Measurements from ENCODE around the gene OR52E6.

The OR52E6 gene
- total RNA-seq, result 0 reads per million in 3 donors

DNA sequence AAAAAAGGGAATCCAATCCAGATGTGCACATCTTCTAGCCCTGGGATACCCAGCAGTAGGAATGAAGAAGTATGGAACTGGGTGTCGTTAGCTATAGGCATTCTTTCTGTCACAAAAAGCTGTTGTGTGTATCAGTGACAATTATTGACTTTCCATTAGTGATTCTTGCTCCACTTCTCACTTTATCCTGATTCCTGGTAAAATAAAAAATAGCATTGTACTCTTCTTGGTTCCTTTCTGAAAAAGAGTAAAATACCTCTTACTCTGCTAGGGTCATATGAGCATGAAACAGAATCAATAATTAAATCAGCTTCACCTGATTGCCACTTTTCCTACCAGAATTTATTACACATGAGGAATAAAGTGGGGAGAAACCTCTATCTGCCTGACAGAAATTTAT, at the start of gene OR52E6:
Gene OR52E6 (minus strand): TSS at position 101 of the 400 bp plus-strand sequence. CDS start 0 bp downstream, at position 101.
- no peaks in the 10 kb centered on the region for H3K27me3 ChIP-seq (replicated peaks; ENCODE audit: control insufficient read depth, insufficient read depth, low read length, poor library complexity, severe bottlenecking)

DNA sequence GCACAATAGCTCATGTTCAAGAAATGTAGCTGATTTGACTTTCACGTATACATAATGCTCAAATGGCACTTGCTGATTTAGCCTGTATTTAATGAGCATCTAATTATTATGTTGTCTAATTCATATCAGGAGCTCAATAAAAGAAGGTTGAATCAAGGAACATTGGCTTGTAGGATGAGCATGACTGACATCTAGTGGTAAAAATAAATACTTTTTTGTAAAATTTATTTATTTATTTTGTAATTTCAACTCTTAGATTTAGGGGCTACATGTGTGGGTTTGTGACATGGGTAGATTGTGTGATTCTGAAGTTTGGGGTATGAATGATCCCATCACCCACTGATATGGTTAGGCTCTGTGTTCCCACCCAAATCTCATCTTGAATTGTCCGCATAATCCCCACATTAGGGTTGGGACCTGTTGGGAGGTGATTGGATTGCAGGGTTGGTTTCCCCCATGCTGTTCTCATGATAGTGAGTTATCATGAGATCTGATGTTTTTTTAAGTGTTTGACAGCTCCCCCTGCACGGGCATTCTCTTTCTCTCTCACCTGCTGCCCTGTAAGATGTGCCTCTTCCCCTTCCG, 49.6 kb upstream of the OR52E6 start:
- Histone ChIP-seq H3K9me3 (ENCODE audit: control insufficient read depth, low read length) (no peaks in the 10 kb centered on the region), H3K27me3 (replicated peaks; ENCODE audit: control insufficient read depth, insufficient read depth, low read length, poor library complexity, severe bottlenecking) (no peaks in the 10 kb centered on the region), H3K36me3 (ENCODE audit: control insufficient read depth, insufficient read depth, low read length) (no peaks in the 10 kb centered on the region), H3K4me3 (ENCODE audit: insufficient read depth, low read depth, low read length, poor library complexity, severe bottlenecking) (no peak overlapping the region), H3K4me1 (ENCODE audit: control insufficient read depth, insufficient read depth, low read length, poor library complexity, severe bottlenecking) (no peaks in the 10 kb centered on the region), H3K27ac (ENCODE audit: insufficient read depth, low read length, poor library complexity, severe bottlenecking) (no peak overlapping the region)
- no peak for DNase-seq

More for the DNA sequence above, at the start of gene OR52E6:
- Histone ChIP-seq H3K27ac (ENCODE audit: insufficient read depth, low read length, poor library complexity, severe bottlenecking) (no peak within 1 kb of the TSS), H3K36me3 (ENCODE audit: control insufficient read depth, insufficient read depth, low read length) (no peaks in the 10 kb centered on the region), H3K4me1 (ENCODE audit: control insufficient read depth, insufficient read depth, low read length, poor library complexity, severe bottlenecking) (no peaks in the 10 kb centered on the region), H3K9me3 (ENCODE audit: control insufficient read depth, low read length) (no peaks in the 10 kb centered on the region), H3K4me3 (ENCODE audit: insufficient read depth, low read depth, low read length, poor library complexity, severe bottlenecking) (no peak within 1 kb of the TSS)
- no peak for DNase-seq

DNA sequence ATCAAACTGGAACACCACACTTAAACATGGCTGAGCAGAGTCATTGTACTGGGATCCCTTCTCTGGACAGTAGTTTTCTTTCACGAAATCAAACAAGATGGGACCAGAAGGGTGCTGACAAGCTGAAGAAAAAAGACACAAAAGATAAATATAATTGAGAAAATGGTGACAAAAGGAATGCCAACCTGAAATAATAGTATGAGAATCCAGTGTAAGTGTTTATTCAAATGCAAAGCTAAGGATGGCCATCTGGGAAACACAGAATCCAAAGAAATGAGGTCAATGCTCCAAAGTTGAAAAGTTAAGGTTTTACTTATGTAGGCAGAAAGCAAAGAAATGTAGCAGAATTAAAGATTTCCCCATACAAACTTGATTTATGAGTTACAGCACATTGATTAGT, 46.0 kb upstream of the OR52E6 start:
- no peak overlapping the region for H3K27ac ChIP-seq (ENCODE audit: insufficient read depth, low read length, poor library complexity, severe bottlenecking)
- H3K36me3 ChIP-seq (ENCODE audit: control insufficient read depth, insufficient read depth, low read length), result no peaks in the 10 kb centered on the region
- H3K27me3 ChIP-seq (replicated peaks; ENCODE audit: control insufficient read depth, insufficient read depth, low read length, poor library complexity, severe bottlenecking), result no peaks in the 10 kb centered on the region
- DNase-seq, result no peak
- no peaks in the 10 kb centered on the region for H3K9me3 ChIP-seq (ENCODE audit: control insufficient read depth, low read length)
- no peaks in the 10 kb centered on the region for H3K4me1 ChIP-seq (ENCODE audit: control insufficient read depth, insufficient read depth, low read length, poor library complexity, severe bottlenecking)
- H3K4me3 ChIP-seq (ENCODE audit: insufficient read depth, low read depth, low read length, poor library complexity, severe bottlenecking), result no peak overlapping the region

DNA sequence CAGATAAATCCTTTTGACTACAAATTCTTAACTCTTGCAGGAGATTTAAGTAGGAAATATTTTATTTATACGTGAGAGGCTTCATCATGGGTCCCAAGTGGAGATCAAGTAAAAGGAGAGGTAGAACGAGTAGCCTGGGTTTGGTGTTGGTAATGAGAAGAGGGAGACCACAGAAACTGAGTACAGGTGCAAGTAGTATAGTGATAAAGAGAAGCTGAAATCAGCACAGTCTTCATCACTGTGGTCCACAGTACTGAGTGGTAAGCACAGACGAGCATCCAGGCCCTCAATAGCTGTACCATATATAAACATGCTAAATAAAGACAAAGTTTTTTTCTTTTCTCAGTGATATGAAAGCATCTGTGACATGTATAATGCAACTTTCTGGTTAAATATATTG, 45.5 kb upstream of the OR52E6 start:
- no peak overlapping the region for H3K27ac ChIP-seq (ENCODE audit: insufficient read depth, low read length, poor library complexity, severe bottlenecking)
- no peaks in the 10 kb centered on the region for H3K27me3 ChIP-seq (replicated peaks; ENCODE audit: control insufficient read depth, insufficient read depth, low read length, poor library complexity, severe bottlenecking)
- H3K4me1 ChIP-seq (ENCODE audit: control insufficient read depth, insufficient read depth, low read length, poor library complexity, severe bottlenecking), result no peaks in the 10 kb centered on the region
- no peaks in the 10 kb centered on the region for H3K9me3 ChIP-seq (ENCODE audit: control insufficient read depth, low read length)
- no peaks in the 10 kb centered on the region for H3K36me3 ChIP-seq (ENCODE audit: control insufficient read depth, insufficient read depth, low read length)
- DNase-seq, result no peak
- no peak overlapping the region for H3K4me3 ChIP-seq (ENCODE audit: insufficient read depth, low read depth, low read length, poor library complexity, severe bottlenecking)

DNA sequence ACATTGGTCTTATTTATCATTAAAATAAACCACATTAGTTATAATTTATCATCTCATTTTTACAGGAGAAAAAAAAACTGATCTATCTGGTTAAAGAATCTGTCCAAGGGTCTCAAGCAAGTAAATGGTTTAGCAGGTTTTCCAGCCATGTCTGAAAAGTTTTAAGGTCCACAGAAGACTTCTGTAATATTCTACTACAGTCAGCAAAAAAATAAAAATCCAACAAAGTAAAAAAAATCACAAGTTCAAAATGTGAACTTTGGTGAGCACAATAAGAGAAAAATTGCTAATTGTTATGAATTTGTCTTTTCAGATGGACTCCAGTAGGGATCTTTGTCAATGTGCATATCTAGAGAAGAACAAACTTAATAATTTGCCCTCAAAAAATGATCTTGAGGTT, 40.1 kb upstream of the OR52E6 start:
- H3K4me1 ChIP-seq (ENCODE audit: control insufficient read depth, insufficient read depth, low read length, poor library complexity, severe bottlenecking), result no peaks in the 10 kb centered on the region
- no peak overlapping the region for H3K4me3 ChIP-seq (ENCODE audit: insufficient read depth, low read depth, low read length, poor library complexity, severe bottlenecking)
- H3K27ac ChIP-seq (ENCODE audit: insufficient read depth, low read length, poor library complexity, severe bottlenecking), result no peak overlapping the region
- H3K27me3 ChIP-seq (replicated peaks; ENCODE audit: control insufficient read depth, insufficient read depth, low read length, poor library complexity, severe bottlenecking), result no peaks in the 10 kb centered on the region
- H3K9me3 ChIP-seq (ENCODE audit: control insufficient read depth, low read length), result no peaks in the 10 kb centered on the region
- no peaks in the 10 kb centered on the region for H3K36me3 ChIP-seq (ENCODE audit: control insufficient read depth, insufficient read depth, low read length)
- no peak for DNase-seq

DNA sequence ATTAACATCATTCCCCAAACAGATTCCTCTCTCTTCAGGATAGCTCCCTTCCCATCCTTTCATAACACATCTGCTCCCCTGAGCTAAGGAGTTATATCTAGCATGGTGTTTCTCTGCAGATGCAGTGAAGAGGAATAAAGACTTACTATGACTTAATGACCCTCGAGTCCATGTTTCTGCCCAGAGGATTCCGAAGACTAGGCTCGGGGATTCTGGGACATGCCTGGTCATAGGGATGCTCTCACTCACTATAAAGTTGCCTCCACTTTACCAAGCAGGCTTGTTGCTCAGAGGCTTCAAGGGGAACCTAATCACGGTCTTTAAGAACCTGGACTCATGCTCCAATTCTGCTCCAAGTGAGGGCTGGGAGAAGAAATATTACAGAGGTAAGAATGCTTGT, 38.6 kb upstream of the OR52E6 start, which contains the start of gene OR52E4:
Gene OR52E4 (plus strand): TSS at position 301 of the 400 bp plus-strand sequence. CDS start 3,664 bp downstream, outside the sequence.
- no peaks in the 10 kb centered on the region for H3K27me3 ChIP-seq (replicated peaks; ENCODE audit: control insufficient read depth, insufficient read depth, low read length, poor library complexity, severe bottlenecking)
- DNase-seq, result no peak
- no peaks in the 10 kb centered on the region for H3K4me1 ChIP-seq (ENCODE audit: control insufficient read depth, insufficient read depth, low read length, poor library complexity, severe bottlenecking)
- H3K9me3 ChIP-seq (ENCODE audit: control insufficient read depth, low read length), result no peaks in the 10 kb centered on the region
- H3K27ac ChIP-seq (ENCODE audit: insufficient read depth, low read length, poor library complexity, severe bottlenecking), result no peak within 1 kb of the TSS
- no peak within 1 kb of the TSS for H3K4me3 ChIP-seq (ENCODE audit: insufficient read depth, low read depth, low read length, poor library complexity, severe bottlenecking)
- no peaks in the 10 kb centered on the region for H3K36me3 ChIP-seq (ENCODE audit: control insufficient read depth, insufficient read depth, low read length)

DNA sequence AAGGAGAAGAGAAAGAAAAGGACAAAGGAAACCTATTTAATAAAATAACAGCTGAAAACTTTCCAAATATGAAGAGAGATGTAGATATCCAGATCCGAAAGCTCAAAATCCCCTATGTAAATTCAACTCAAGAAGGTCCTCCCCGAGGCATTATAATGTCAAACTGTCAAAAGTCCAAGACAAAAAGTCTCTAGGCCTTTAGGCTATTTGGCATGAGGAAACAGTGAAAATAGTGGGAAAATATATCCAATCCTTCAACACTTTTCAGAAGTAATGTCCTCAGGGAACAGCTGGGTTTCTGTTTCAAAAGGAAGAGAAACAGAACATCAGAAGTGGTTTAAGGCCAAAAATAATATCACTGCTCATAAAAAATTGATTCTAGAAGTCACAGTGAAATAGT, 36.9 kb upstream of the OR52E6 start:
- no peaks in the 10 kb centered on the region for H3K9me3 ChIP-seq (ENCODE audit: control insufficient read depth, low read length)
- H3K27ac ChIP-seq (ENCODE audit: insufficient read depth, low read length, poor library complexity, severe bottlenecking), result no peak overlapping the region
- DNase-seq, result no peak
- H3K4me1 ChIP-seq (ENCODE audit: control insufficient read depth, insufficient read depth, low read length, poor library complexity, severe bottlenecking), result no peaks in the 10 kb centered on the region
- no peaks in the 10 kb centered on the region for H3K36me3 ChIP-seq (ENCODE audit: control insufficient read depth, insufficient read depth, low read length)
- H3K4me3 ChIP-seq (ENCODE audit: insufficient read depth, low read depth, low read length, poor library complexity, severe bottlenecking), result no peak overlapping the region
- no peaks in the 10 kb centered on the region for H3K27me3 ChIP-seq (replicated peaks; ENCODE audit: control insufficient read depth, insufficient read depth, low read length, poor library complexity, severe bottlenecking)

DNA sequence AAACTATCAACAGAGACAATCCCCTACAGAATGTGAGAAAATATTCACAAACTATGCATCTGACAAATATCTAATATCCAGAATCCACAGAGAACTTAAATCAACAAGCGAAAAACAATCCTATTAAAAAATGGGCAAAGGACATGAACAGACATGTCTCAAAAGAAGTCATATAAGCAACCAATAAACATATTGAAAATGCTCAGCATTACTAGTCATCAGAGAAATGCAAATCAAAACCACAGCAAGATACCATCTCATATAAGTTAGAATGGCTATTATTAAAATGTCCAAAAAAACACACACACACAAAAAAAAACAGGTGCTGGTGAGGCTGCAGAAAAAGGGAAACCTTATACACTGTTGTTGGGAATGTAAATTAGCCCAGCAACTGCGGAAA, 24.1 kb upstream of the OR52E6 start:
- no peaks in the 10 kb centered on the region for H3K36me3 ChIP-seq (ENCODE audit: control insufficient read depth, insufficient read depth, low read length)
- DNase-seq, result no peak
- H3K4me3 ChIP-seq (ENCODE audit: insufficient read depth, low read depth, low read length, poor library complexity, severe bottlenecking), result no peak overlapping the region
- H3K9me3 ChIP-seq (ENCODE audit: control insufficient read depth, low read length), result no peaks in the 10 kb centered on the region
- no peak overlapping the region for H3K27ac ChIP-seq (ENCODE audit: insufficient read depth, low read length, poor library complexity, severe bottlenecking)
- H3K27me3 ChIP-seq (replicated peaks; ENCODE audit: control insufficient read depth, insufficient read depth, low read length, poor library complexity, severe bottlenecking), result no peaks in the 10 kb centered on the region
- H3K4me1 ChIP-seq (ENCODE audit: control insufficient read depth, insufficient read depth, low read length, poor library complexity, severe bottlenecking), result no peaks in the 10 kb centered on the region

DNA sequence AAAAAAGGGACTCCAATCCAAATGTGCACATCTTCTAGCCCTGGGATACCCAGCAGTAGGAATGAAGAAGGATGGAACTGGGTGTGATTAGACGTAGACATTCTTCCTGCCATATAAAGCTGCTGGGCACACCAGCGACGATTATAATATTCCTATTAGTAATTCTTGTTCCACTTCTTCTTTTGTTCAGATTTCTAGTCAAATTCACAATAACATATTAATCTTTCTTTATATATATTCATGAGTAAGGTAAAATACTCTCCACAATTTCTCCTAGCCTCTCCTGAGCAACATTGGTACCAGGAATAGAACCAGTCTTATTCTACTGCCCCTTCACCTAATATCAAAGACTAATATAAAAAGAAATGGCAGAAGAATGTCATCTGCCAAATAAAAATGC, 15.9 kb upstream of the OR52E6 start, which contains the start of gene OR52E8:
Gene OR52E8 (minus strand): TSS at position 101 of the 400 bp plus-strand sequence. CDS start 0 bp downstream, at position 101.
- Histone ChIP-seq H3K36me3 (ENCODE audit: control insufficient read depth, insufficient read depth, low read length) (no peaks in the 10 kb centered on the region), H3K27ac (ENCODE audit: insufficient read depth, low read length, poor library complexity, severe bottlenecking) (no peak within 1 kb of the TSS), H3K9me3 (ENCODE audit: control insufficient read depth, low read length) (no peaks in the 10 kb centered on the region), H3K27me3 (replicated peaks; ENCODE audit: control insufficient read depth, insufficient read depth, low read length, poor library complexity, severe bottlenecking) (no peaks in the 10 kb centered on the region), H3K4me3 (ENCODE audit: insufficient read depth, low read depth, low read length, poor library complexity, severe bottlenecking) (no peak within 1 kb of the TSS), H3K4me1 (ENCODE audit: control insufficient read depth, insufficient read depth, low read length, poor library complexity, severe bottlenecking) (no peaks in the 10 kb centered on the region)
- no peak for DNase-seq

DNA sequence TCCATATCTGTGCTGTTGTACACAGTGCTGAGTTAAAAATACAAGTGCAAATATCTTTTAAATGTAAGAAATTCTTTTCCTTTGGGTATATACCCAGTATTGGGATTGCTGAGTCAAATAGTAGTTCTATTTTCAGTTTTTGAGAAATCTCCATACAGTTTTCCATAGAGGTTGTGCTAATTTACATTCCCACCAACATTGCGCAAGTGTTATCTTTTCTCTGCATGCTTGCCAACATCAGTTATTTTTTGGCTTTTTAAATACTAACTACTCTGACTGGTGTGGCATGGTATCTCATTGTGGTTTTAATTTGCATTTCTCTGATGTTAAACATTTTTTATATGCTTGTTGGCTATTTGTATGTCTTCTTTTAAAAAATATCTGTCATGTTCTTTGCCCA, 9.3 kb upstream of the OR52E6 start:
- Histone ChIP-seq H3K27me3 (replicated peaks; ENCODE audit: control insufficient read depth, insufficient read depth, low read length, poor library complexity, severe bottlenecking) (no peaks in the 10 kb centered on the region), H3K4me3 (ENCODE audit: insufficient read depth, low read depth, low read length, poor library complexity, severe bottlenecking) (no peak overlapping the region), H3K4me1 (ENCODE audit: control insufficient read depth, insufficient read depth, low read length, poor library complexity, severe bottlenecking) (no peaks in the 10 kb centered on the region), H3K27ac (ENCODE audit: insufficient read depth, low read length, poor library complexity, severe bottlenecking) (no peak overlapping the region), H3K9me3 (ENCODE audit: control insufficient read depth, low read length) (no peaks in the 10 kb centered on the region), H3K36me3 (ENCODE audit: control insufficient read depth, insufficient read depth, low read length) (no peaks in the 10 kb centered on the region)
- DNase-seq, result no peak

All from effector memory CD4-positive, alpha-beta T cell (primary cell).